Measurements from ENCODE around the gene ITGA6.
A peak's percentile ranks its signal among the peaks of the same experiment; 100 is the strongest.

ITGA6 gene

DNA sequence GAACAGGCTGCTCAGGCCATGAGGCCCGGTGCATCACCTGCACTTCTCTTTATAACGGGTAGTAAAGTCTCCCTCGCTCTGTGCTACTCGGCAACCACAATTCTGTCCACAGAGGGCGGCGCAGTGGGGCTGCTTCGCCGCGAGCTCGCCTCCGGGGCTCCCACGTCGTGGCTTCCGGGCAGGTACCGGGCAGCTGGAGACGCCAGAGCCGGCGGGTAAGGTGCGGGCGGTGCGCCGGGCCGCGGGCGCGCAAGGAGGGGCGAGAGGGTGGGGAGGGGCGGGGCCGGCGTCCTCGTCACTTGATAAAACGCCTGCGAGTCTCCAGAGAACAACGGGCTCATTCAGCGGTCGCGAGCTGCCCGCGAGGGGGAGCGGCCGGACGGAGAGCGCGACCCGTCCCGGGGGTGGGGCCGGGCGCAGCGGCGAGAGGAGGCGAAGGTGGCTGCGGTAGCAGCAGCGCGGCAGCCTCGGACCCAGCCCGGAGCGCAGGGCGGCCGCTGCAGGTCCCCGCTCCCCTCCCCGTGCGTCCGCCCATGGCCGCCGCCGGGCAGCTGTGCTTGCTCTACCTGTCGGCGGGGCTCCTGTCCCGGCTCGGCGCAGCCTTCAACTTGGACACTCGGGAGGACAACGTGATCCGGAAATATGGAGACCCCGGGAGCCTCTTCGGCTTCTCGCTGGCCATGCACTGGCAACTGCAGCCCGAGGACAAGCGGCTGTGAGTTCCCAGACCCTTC lies at the start of gene ITGA6:
TSS of gene ITGA6 (plus strand) at position 331 of the 734 bp plus-strand sequence.
- peak; percentile 64 for DNase-seq (ENCODE audit: low read depth, low spot score)

DNA sequence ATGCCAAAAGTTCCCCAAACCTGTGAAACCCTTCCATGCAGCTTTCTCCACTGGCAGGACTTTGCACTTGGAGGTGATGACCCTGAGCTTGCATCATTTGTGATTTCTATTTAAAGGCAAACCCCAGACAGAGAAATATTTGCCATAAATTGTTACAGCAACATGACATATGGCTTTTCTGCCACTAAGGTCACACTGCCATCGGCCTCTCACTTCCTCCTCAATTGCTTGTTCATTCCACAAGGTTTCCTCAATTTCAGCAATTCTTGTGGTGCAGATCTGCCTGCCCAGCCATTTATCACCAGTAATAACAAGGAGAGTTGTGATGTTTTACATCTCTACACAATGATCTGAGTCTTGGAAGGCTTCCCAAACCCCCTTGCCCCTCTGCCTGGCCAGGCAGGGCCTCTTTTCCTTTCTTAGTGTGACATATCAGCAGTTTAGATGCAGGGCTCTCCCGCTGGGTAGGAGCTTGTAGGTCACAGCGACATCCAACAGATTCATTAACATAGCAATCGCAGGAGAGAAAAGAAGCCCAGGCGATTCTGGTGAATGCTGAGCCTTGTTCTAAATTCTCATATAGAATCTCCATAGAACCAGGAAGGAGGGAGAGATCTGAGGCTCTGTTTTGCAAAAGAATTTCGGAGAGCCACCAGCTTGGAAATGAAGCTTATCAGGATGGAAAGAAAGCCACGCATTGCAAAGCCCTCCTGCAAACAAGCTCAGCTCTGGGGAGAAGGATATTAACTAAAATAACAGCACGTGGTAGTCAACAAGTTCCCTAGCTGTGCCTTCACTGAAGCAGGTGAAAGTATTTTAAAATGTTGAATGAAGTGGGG lies 46.7 kb upstream of the ITGA6 start:
- no peak for DNase-seq (ENCODE audit: low read depth, low spot score)

GRCh38 chr2:172381275-172382027 lies 45.9 kb upstream of the ITGA6 start:
- DNase-seq (ENCODE audit: low read depth, low spot score), result no peak

- DNase-seq (ENCODE audit: low read depth, low spot score), result no peak
Observed at GRCh38 chr2:172387361-172387760, 40.0 kb upstream of the ITGA6 start.

DNA sequence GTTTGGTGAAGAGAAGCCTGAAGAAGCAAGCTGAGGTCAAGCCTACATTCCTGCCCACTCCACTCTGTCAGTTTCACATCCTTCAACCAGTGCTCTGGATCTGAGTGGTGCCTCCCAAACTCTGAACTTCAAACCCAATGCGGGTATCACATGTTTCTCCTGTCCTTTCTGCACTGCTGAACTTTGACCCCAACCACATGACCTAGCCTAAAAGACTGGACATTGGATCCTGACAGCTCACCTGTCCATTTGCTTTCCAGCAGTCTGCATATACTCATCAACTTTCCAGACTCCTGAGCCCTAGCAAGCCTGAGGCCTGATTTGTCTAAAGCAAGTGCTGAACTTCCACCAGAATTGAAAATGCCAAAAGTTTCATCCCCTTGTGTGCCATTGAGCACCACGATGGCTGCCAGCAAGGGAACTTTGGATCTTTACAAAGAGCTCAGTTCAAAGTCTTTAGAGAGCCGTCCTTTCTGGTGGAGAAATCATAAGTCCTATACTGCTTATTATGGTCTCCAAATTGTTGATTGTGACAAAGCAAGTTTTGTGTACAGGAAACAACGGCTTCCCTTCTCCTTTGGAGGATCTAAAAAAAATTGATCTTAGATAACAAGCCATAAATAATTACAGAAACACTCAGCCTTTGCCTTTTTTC lies 37.6 kb upstream of the ITGA6 start:
- DNase-seq (ENCODE audit: low read depth, low spot score), result no peak

GRCh38 chr2:172394002-172394401 lies 33.4 kb upstream of the ITGA6 start:
- DNase-seq (ENCODE audit: low read depth, low spot score), result no peak

DNA sequence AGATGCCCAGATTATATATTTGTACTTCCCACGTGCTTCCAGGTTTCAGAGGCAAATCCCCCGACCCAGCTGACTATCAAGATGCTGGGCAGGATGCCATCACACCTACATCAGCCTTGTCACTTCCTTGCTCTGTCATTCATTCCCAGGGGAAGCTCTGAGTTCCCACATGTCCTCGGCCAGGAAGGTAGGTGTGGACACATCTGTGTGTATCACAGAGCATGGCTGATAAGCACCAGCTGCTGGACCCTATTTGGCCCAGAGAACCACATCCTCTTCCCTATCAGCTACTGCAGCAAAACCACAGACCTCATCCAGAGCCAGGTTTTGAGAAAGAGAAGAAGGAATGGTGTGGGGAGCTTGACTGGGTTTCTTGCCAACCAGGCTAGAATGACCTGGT lies 31.9 kb upstream of the ITGA6 start:
- DNase-seq (ENCODE audit: low read depth, low spot score), result no peak

GRCh38 chr2:172397148-172397834 lies 30.1 kb upstream of the ITGA6 start:
- DNase-seq (ENCODE audit: low read depth, low spot score), result no peak

GRCh38 chr2:172398440-172398839 lies 28.9 kb upstream of the ITGA6 start:
- no peak for DNase-seq (ENCODE audit: low read depth, low spot score)

DNA sequence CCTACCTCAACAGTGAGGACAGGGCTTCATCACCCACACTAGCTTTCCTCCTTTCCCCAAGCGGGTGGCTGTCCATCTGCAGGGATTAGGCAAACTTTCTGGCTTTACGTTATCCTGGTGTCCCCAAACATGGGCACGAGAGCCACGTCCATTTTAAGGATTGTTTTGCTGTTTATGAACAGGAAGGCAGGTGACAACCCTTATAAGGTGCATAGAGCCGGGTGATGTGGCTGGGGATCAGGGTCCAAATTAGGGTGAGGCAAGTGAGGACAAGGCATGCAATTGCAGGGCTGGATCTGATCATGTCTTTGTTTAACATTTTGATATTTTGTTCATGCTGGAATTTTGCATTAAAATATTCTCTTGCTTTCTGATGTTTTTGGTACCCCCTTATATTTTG lies 27.6 kb upstream of the ITGA6 start:
- no peak for DNase-seq (ENCODE audit: low read depth, low spot score)

- no peak for DNase-seq (ENCODE audit: low read depth, low spot score)
Observed at GRCh38 chr2:172402198-172402597, 25.2 kb upstream of the ITGA6 start.

- DNase-seq (ENCODE audit: low read depth, low spot score), result no peak
Observed at GRCh38 chr2:172403402-172403801, 24.0 kb upstream of the ITGA6 start.

DNA sequence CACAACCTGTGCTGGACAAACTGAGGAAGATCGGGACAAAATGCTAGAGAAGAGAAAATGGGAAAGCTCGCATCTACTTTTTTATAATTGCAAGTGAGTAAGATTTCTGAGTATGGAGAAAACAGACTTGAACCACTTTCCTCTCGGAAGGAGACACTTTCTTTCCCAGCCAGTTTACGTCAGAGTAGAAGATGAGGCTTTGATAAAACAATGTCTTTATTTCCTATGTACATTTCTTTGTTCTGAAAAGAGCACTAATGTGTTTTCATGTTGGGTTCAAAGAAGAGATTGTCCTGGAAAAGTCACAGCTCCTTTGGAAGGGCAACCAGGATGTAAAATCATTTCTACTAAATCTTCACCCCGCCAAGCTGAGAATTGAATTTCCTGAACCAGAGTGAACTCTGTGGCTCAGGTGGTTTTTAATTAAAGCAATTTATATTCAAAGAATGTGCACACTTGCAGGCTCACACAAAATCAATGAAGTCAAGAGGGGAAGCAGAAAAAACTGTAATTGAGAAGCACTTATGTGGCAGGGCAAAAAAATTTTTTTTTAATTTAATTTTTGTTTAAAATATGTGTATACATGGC lies 23.4 kb upstream of the ITGA6 start:
- DNase-seq (ENCODE audit: low read depth, low spot score), result no peak

GRCh38 chr2:172404824-172405223 lies 22.6 kb upstream of the ITGA6 start:
- no peak for DNase-seq (ENCODE audit: low read depth, low spot score)

GRCh38 chr2:172405673-172406072 lies 21.7 kb upstream of the ITGA6 start:
- no peak for DNase-seq (ENCODE audit: low read depth, low spot score)

DNA sequence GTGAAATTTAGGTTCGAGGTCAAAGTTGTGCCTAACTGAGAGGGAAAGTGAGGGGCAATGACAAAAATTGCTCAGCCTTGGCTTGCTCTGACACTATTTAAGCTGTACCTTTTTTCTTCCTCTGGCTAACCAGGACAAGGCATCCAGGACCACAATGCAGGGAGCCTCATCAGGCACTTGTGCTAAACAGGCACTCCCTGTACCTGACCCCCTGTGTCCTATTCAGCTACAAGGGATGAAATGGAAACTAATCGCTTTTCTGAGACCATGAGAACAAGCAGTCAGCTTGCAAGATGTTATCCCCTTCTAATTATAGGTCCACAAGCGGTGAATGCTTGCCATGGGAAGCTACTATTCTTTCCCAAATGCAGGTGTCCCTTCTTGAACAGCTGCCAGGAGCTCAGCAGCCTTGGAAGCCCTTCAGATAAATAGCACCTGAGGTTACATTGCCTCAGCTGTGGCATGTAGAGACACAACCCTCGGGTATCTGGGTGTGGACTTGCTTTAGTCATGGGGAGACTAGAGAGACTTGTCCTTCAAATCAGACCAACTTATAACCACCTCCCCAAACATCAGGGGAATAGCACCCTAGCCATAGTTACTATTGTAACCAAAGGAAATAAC lies 19.1 kb upstream of the ITGA6 start:
- no peak for DNase-seq (ENCODE audit: low read depth, low spot score)

DNA sequence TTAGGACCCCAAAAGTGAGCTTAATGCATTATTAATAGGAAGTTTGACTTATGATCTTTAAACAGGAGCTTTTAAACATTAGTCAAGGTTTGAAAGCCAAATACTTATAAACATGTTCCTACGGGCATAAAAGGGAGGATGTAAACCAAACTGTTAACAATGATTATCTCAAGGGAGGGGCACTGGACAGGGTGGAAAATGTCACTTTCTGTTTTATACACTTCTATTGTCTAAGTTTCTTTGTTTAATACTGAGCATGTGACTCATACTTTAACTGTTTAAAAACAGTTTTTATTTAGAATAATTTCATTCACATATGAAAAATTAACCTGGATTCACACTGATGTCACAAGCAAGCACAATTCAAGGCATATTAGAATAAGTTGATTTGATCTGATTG lies 18.3 kb upstream of the ITGA6 start:
- DNase-seq (ENCODE audit: low read depth, low spot score), result no peak

DNA sequence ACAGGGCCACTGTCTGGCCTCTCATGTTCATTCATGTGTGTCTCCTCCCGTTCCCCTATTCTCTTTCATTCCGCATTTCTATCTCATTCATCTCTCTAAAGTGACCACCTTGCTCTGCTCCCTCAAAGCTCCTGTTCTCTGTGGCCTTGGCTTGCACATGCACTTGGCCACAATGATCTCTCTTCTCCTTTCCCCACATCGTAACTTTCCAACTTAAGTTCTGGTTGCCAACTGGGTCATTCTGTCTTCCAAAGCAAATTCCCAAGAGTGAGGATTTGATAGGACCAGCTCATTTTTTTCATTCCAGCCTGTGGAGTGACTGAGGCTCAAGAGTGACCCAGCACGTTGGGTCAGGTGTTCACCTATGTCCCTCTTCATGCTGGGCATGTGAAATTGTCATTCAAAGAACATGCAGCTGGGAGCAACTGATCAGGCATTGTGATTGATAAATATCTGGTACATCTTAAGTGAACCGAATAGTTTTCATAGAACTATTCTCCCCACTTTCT lies 14.3 kb upstream of the ITGA6 start:
- DNase-seq (ENCODE audit: low read depth, low spot score), result no peak

GRCh38 chr2:172415157-172415864 lies 12.1 kb upstream of the ITGA6 start:
- no peak for DNase-seq (ENCODE audit: low read depth, low spot score)

GRCh38 chr2:172415865-172416183 lies 11.6 kb upstream of the ITGA6 start:
- no peak for DNase-seq (ENCODE audit: low read depth, low spot score)

Data from activated naive CD8-positive, alpha-beta T cell treated with anti-CD3 and anti-CD28 coated beads, Interleukin-2, amount 50 U/mL, for 16 hours (primary cell).